HG03354 (cell line): ENCODE measurements around the gene SLC12A3.
"Not testable (repeated sequence)": the region's sequence is repeated elsewhere in the genome, so short reads cannot be mapped to it uniquely, and the experiment has no call there.

Source experiments
- ATAC-seq: cut with Tn5 transposase; IDR thresholded peaks from one replicate; pipeline ENCODE4 v1.9.1; 2021; ENCODE audit warnings: mild to moderate bottlenecking; ENCODE audit not compliant: unreplicated experiment, poor library complexity, severe bottlenecking

Gene SLC12A3

GRCh38 chr16:56884929-56885328 is 19.9 kb downstream of the SLC12A3 start:
- not testable (repeated sequence) for ATAC-seq

GRCh38 chr16:56885446-56886162 is 20.6 kb downstream of the SLC12A3 start:
- ATAC-seq, result no peak

- ATAC-seq, result no peak
These were observed 21.3 kb downstream of the SLC12A3 start for GRCh38 chr16:56886296-56886695.

GRCh38 chr16:56886826-56887225 is 21.8 kb downstream of the SLC12A3 start:
- no peak for ATAC-seq

GRCh38 chr16:56888806-56889205 is 23.8 kb downstream of the SLC12A3 start:
- ATAC-seq, result no peak

GRCh38 chr16:56889206-56889605 is 24.2 kb downstream of the SLC12A3 start:
- ATAC-seq, result no peak

- ATAC-seq, result no peak
These were observed 26.7 kb downstream of the SLC12A3 start for GRCh38 chr16:56891685-56892084.

- no peak for ATAC-seq
These were observed 27.7 kb downstream of the SLC12A3 start for GRCh38 chr16:56892705-56893104.

- no peak for ATAC-seq
These were observed 29.4 kb downstream of the SLC12A3 start for GRCh38 chr16:56894331-56894917.

GRCh38 chr16:56895813-56896212 is 30.8 kb downstream of the SLC12A3 start:
- ATAC-seq, result no peak

- ATAC-seq, result no peak
These were observed 31.2 kb downstream of the SLC12A3 start for GRCh38 chr16:56896244-56896643.

- no peak for ATAC-seq
These were observed 32.2 kb downstream of the SLC12A3 start for GRCh38 chr16:56897026-56897799.

- peak; percentile 74 for ATAC-seq
These were observed 33.8 kb downstream of the SLC12A3 start for GRCh38 chr16:56898847-56899246.

GRCh38 chr16:56903866-56904265 is 38.9 kb downstream of the SLC12A3 start:
- no peak for ATAC-seq

GRCh38 chr16:56907401-56907800 is 42.4 kb downstream of the SLC12A3 start:
- ATAC-seq, result no peak

- ATAC-seq, result no peak
These were observed 44.5 kb downstream of the SLC12A3 start for GRCh38 chr16:56909527-56909979.

- no peak for ATAC-seq
These were observed 45.1 kb downstream of the SLC12A3 start for GRCh38 chr16:56910112-56910511.

GRCh38 chr16:56910654-56911539 is 45.9 kb downstream of the SLC12A3 start:
- ATAC-seq, result no peak

GRCh38 chr16:56911771-56912571 is 47.0 kb downstream of the SLC12A3 start:
- peak; percentile 63 for ATAC-seq
